ENCODE data around the gene RPS6KB2. TPM values are rescaled to one million over a fixed set of nuclear protein-coding genes. Genes with fewer than 3 reads are reported as not detected.
"Not testable (repeated sequence)": the region's sequence is repeated elsewhere in the genome, so short reads cannot be mapped to it uniquely, and the experiment has no call there.

The RPS6KB2 gene
- polyA plus RNA-seq, 1 experiment: 59.9 TPM

- H3K27me3 ChIP-seq (ENCODE audit: control insufficient read depth, insufficient read depth, low read length): no peaks in the 10 kb centered on the region
- DNase-seq (ENCODE audit: low read depth): no peak
- H3K4me3 ChIP-seq (ENCODE audit: low read depth, low read length): no peak overlapping the region
- POLR2A ChIA-PET: no interaction called here
- CTCF ChIA-PET: interaction anchor here (0.6 to 1.0 kb wide), 2 partner anchors 27 to 36 kb away, joined by 3 read pairs; no protein-coding TSS in a partner anchor
- TF ChIP-seq CTCF (IDR thresholded peaks at IDR 0.05; ENCODE audit: insufficient read depth, low read depth, low read length): no peak
- no peaks in the 10 kb centered on the region for H3K36me3 ChIP-seq (ENCODE audit: control insufficient read depth, insufficient read depth, low read length)
Observed at GRCh38 chr11:67423891-67424613, 4.2 kb upstream of the RPS6KB2 start.

GRCh38 chr11:67427364-67427859, 882 bp upstream of the RPS6KB2 start:
- H3K27me3 ChIP-seq (ENCODE audit: control insufficient read depth, insufficient read depth, low read length); DNase-seq (ENCODE audit: low read depth); POLR2A ChIA-PET: not testable (repeated sequence)
- Histone ChIP-seq H3K4me3 (ENCODE audit: low read depth, low read length) (peak overlapping the region; percentile 98), H3K36me3 (ENCODE audit: control insufficient read depth, insufficient read depth, low read length) (peaks cover 12% of the 10 kb centered on the region)
- CTCF ChIA-PET: interaction anchor here (0.7 to 1.8 kb wide), 2 partner anchors 15 to 26 kb away, joined by 3 to 4 read pairs; partner anchors contain the start of genes CORO1B and PPP1CA

GRCh38 chr11:67429038-67429668, 859 bp downstream of the RPS6KB2 start:
- POLR2A ChIA-PET: no interaction called here
- Histone ChIP-seq H3K4me3 (ENCODE audit: low read depth, low read length) (peak overlapping the region; percentile 98), H3K36me3 (ENCODE audit: control insufficient read depth, insufficient read depth, low read length) (peaks cover 24% of the 10 kb centered on the region), H3K27me3 (ENCODE audit: control insufficient read depth, insufficient read depth, low read length) (no peaks in the 10 kb centered on the region)
- no peak for DNase-seq (ENCODE audit: low read depth)
- TF ChIP-seq CTCF (IDR thresholded peaks at IDR 0.05; ENCODE audit: insufficient read depth, low read depth, low read length): no peak
- CTCF ChIA-PET: interaction anchor here (0.6 to 1.0 kb wide), 3 partner anchors 23 to 166 kb away, joined by 3 to 4 read pairs (median 3); no protein-coding TSS in a partner anchor

GRCh38 chr11:67429722-67430121, 1.4 kb downstream of the RPS6KB2 start:
- peaks cover 27% of the 10 kb centered on the region for H3K36me3 ChIP-seq (ENCODE audit: control insufficient read depth, insufficient read depth, low read length)
- H3K4me3 ChIP-seq (ENCODE audit: low read depth, low read length): no peak overlapping the region
- ChIA-PET POLR2A (no interaction called here), CTCF (interaction anchor here (0.7 kb wide), 1 partner anchor 60 kb away, joined by 3 read pairs; no protein-coding TSS in a partner anchor)
- H3K27me3 ChIP-seq (ENCODE audit: control insufficient read depth, insufficient read depth, low read length): no peaks in the 10 kb centered on the region
- no peak for DNase-seq (ENCODE audit: low read depth)
- no peak for TF ChIP-seq CTCF (IDR thresholded peaks at IDR 0.05; ENCODE audit: insufficient read depth, low read depth, low read length)

- DNase-seq (ENCODE audit: low read depth): no peak
- ChIA-PET CTCF (no interaction called here), POLR2A (no interaction called here)
- TF ChIP-seq CTCF (IDR thresholded peaks at IDR 0.05; ENCODE audit: insufficient read depth, low read depth, low read length): no peak
- Histone ChIP-seq H3K4me3 (ENCODE audit: low read depth, low read length) (no peak overlapping the region), H3K27me3 (ENCODE audit: control insufficient read depth, insufficient read depth, low read length) (no peaks in the 10 kb centered on the region), H3K36me3 (ENCODE audit: control insufficient read depth, insufficient read depth, low read length) (peaks cover 32% of the 10 kb centered on the region)
Observed at GRCh38 chr11:67431346-67432249, 3.3 kb downstream of the RPS6KB2 start.
